ES-I3 (cell line): Measurements from ENCODE around the gene LMAN2L.

Experiments
- H3K36me3 ChIP-seq: 2 replicates; pipeline ENCODE4 v1.6.1; 2013; ENCODE audit warnings: mild to moderate bottlenecking, low read length, control low read depth, moderate library complexity; ENCODE audit not compliant: insufficient read depth
- H3K4me1 ChIP-seq: 2 replicates; pipeline ENCODE4 v1.6.1; 2013; ENCODE audit warnings: mild to moderate bottlenecking, control low read depth, low read length; ENCODE audit not compliant: insufficient read depth
- H3K9ac ChIP-seq: 2 replicates; pipeline ENCODE4 v1.6.1; 2013; ENCODE audit warnings: low read depth, mild to moderate bottlenecking, low read length, moderate library complexity
- H3K9me3 ChIP-seq: 2 replicates; pipeline ENCODE4 v1.6.1; 2013; ENCODE audit warnings: mild to moderate bottlenecking, low read length, moderate library complexity; ENCODE audit not compliant: control insufficient read depth, insufficient read depth

LMAN2L gene

DNA sequence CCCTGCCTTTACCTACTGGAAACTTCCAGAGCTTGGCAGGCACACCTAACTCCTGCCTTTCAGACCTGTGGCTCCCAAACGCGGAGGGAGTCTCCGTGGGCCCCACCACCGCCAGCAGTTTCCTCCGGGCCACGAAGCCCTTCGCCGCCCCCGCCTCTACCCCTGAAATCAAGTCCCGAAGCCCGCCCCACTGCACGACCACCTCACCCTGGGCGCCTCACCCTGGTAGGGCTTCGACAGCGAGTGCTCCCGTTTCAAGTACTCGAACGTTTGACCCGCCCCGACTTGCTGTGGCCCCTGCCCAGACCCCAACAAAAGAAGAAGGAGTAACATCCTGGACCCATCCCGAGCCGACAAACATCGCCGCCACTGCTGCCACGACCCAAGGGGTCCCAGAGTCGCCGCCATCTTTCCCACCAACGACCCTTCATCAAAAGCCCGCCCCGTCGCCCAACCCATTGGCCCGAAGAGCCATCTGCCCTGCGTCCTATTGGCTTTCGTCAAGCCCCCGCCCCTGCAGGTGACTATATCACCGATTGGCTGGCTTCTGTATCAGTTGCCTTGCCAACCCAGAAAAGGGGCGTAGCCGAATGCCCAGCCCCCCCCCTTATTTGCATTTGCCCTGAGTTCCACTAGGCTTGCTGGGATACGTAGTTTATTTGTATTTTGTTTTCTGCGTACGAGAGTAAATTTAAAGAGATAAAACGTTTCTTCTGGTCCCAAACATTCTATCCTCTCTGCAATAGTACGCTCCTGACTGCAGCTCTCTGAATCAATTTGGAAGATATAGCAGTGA, at the start of gene LMAN2L:
LMAN2L (minus strand) TSS at position 432 of the 796 bp plus-strand sequence; CDS start at position 408, 24 bp downstream.
- no peaks in the 10 kb centered on the region for H3K9me3 ChIP-seq
- no peaks in the 10 kb centered on the region for H3K4me1 ChIP-seq
- peaks cover 6% of the 10 kb centered on the region for H3K36me3 ChIP-seq
- H3K9ac ChIP-seq, result peak within 1 kb of the TSS; percentile 89

- H3K36me3 ChIP-seq, result no peaks in the 10 kb centered on the region
- peaks cover 3% of the 10 kb centered on the region; the same call in 1 of the 2 replicates for H3K4me1 ChIP-seq
- no peak overlapping the region for H3K9ac ChIP-seq
- H3K9me3 ChIP-seq, result no peaks in the 10 kb centered on the region
These were observed 49.4 kb upstream of the LMAN2L start for GRCh38 chr2:96789245-96789617.

- no peaks in the 10 kb centered on the region for H3K36me3 ChIP-seq
- peaks cover 3% of the 10 kb centered on the region; the same call in 1 of the 2 replicates for H3K4me1 ChIP-seq
- no peak overlapping the region for H3K9ac ChIP-seq
- no peaks in the 10 kb centered on the region for H3K9me3 ChIP-seq
These were observed 48.8 kb upstream of the LMAN2L start for GRCh38 chr2:96788442-96789244.

- H3K9me3 ChIP-seq, result no peaks in the 10 kb centered on the region
- H3K9ac ChIP-seq, result no peak overlapping the region
- peaks cover 3% of the 10 kb centered on the region; the same call in 1 of the 2 replicates for H3K4me1 ChIP-seq
- no peaks in the 10 kb centered on the region for H3K36me3 ChIP-seq
These were observed 47.5 kb upstream of the LMAN2L start for GRCh38 chr2:96787411-96787810.

- Histone ChIP-seq H3K36me3 (no peaks in the 10 kb centered on the region), H3K9ac (no peak overlapping the region), H3K4me1 (peaks cover under 1% of the 10 kb centered on the region; the same call in 1 of the 2 replicates), H3K9me3 (no peaks in the 10 kb centered on the region)
These were observed 43.5 kb upstream of the LMAN2L start for GRCh38 chr2:96783388-96783787.

GRCh38 chr2:96775160-96775559, 35.3 kb upstream of the LMAN2L start:
- no peak overlapping the region for H3K9ac ChIP-seq
- H3K36me3 ChIP-seq, result no peaks in the 10 kb centered on the region
- H3K4me1 ChIP-seq, result no peaks in the 10 kb centered on the region
- no peaks in the 10 kb centered on the region for H3K9me3 ChIP-seq

DNA sequence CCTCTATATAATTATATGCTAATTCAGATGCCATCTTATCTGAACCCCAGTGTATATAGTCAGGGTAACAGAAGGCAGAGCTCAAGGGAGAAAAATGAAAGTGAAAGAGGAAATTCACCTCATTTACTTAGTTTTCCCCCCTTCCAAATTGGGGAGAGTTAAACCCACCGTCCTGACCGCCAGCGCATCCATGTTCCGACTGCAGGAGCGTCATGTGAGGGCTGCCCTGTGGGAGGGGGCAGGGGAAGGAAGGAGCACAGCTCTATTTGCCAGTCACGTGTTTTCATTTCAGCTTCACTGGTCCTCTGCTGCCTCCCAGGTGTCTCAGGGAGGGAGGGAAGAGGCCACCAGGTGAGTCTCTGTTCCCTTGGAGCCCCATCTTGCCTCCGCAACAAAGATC, 34.1 kb upstream of the LMAN2L start:
- no peaks in the 10 kb centered on the region for H3K9me3 ChIP-seq
- no peaks in the 10 kb centered on the region for H3K36me3 ChIP-seq
- H3K9ac ChIP-seq, result peak overlapping the region; percentile 9; the same call in 1 of the 2 replicates
- no peaks in the 10 kb centered on the region for H3K4me1 ChIP-seq

DNA sequence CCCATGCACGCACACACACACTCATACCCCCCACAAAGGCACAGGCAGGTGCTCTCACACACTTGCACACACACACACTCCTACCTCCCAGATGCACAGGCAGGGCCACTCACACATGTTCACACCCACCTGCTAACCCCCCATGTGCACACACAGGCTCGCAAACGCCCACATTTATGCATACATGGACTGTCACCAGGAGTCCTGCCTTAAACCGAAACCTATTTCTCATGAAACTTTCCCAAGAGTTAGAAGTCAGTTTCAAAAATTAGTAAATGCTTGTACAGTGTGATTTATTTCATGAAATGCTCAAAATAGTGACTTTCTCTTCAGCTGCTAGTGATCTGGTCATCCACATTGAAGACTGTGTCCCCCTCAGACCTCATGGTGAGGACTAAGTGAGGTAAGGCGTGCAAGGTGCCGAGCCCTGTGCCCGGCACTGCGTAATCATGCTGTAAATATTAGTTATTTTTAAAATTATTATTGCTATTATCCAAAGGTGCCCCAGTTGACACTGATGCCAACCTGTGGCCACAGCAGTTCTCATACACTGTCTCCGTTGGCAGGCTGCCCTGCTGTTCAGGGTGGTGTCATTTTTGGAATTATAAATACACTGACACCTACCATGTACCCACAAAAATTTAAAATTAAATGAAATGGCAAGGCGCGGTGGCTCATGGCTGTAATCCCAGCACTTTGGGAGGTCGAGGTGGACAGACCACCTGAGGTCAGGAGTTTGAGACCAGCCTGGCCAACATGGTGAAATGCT, 33.2 kb upstream of the LMAN2L start:
- no peaks in the 10 kb centered on the region for H3K4me1 ChIP-seq
- no peak overlapping the region for H3K9ac ChIP-seq
- H3K9me3 ChIP-seq, result no peaks in the 10 kb centered on the region

GRCh38 chr2:96771796-96772618, 32.1 kb upstream of the LMAN2L start:
- no peaks in the 10 kb centered on the region for H3K9me3 ChIP-seq
- no peak overlapping the region for H3K9ac ChIP-seq
- H3K36me3 ChIP-seq, result no peaks in the 10 kb centered on the region
- H3K4me1 ChIP-seq, result no peaks in the 10 kb centered on the region

More for the DNA sequence above, 33.2 kb upstream of the LMAN2L start:
- H3K36me3 ChIP-seq, result no peaks in the 10 kb centered on the region

DNA sequence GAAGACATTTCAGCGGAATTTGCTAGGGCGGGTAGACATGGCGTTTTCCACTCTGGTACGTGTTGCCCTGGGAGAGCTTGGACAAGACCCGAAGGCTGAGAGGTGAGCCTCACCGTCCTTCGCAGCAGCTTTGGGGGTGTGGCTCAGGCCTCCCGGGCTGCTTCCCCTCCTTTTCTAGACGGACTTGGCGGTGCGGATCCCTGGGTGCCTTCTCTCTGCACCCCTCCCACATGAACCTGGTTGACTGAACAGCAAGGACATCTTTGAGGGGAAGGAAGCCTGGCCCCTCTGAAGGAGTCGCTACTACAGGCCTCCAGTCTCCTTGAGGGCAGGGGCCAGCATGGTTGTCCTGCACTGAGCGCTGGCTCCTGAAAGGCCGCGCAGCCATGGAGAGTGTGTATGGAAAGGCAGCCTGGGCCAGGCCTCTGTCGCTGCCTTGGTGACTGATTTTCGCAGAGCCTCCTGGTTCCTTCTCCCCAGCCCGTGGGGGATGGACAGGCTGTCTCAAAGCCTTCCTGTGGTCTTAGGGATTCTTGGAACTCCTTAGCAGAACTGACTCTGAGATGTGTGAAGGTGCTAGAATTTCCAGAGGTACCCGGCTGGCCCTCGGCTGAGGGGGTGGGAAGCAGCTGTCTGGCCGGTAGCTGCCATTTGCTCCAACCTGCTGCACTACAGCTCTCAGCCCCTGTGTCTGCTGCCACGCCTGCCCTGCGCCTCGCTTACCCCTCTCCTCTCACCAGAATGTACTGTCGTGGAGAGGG, 30.8 kb upstream of the LMAN2L start:
- Histone ChIP-seq H3K9ac (no peak overlapping the region), H3K4me1 (no peaks in the 10 kb centered on the region), H3K36me3 (no peaks in the 10 kb centered on the region), H3K9me3 (no peaks in the 10 kb centered on the region)

- no peaks in the 10 kb centered on the region for H3K9me3 ChIP-seq
- H3K36me3 ChIP-seq, result no peaks in the 10 kb centered on the region
- H3K4me1 ChIP-seq, result no peaks in the 10 kb centered on the region
- no peak overlapping the region for H3K9ac ChIP-seq
These were observed 29.9 kb upstream of the LMAN2L start for GRCh38 chr2:96769814-96770213.

GRCh38 chr2:96768083-96768561, 28.3 kb upstream of the LMAN2L start:
- Histone ChIP-seq H3K4me1 (peaks cover 4% of the 10 kb centered on the region; the same call in 1 of the 2 replicates), H3K36me3 (no peaks in the 10 kb centered on the region), H3K9me3 (no peaks in the 10 kb centered on the region), H3K9ac (no peak overlapping the region)
